Stimulated activated naive CD8-positive, alpha-beta T cell treated with anti-CD3 and anti-CD28 coated beads, Interleukin-15, Interleukin-2, amounts not matched to agents 100 U/mL and 50 U/mL, for 24 hours (primary cell): Measurements from ENCODE around the gene SAFB2.

ENCODE experiments used
- ATAC-seq: fragments of 150-1000 bp; cut with Tn5 transposase; one replicate; pipeline ENCODE4 v1.10.0; 2021
- DNase-seq: peaks from one replicate; pipeline ENCODE4 v3.0.0; 2021

SAFB2 gene

GRCh38 chr19:5607318-5608275, 15.0 kb downstream of the SAFB2 start:
- DNase-seq (no peak), ATAC-seq (no peak)

DNA sequence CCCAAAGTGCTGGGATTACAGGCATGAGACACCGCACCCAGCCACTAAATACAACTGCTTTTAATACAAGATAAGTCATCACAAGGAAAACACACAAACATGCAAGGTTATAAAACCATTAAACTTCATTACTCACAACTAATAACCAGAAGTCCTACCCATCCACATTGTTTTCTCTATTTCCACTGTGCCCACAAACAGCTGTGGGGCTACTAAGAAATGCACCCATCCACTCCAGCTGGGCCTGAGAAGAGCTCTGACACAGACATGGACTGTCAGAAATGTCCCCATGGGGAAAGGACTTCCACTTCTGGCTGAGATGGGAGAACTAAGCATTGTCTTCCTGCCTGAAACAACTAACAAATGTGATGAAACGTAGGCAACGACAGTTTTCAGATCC, 17.2 kb downstream of the SAFB2 start:
- no peak for ATAC-seq
- no peak for DNase-seq

DNA sequence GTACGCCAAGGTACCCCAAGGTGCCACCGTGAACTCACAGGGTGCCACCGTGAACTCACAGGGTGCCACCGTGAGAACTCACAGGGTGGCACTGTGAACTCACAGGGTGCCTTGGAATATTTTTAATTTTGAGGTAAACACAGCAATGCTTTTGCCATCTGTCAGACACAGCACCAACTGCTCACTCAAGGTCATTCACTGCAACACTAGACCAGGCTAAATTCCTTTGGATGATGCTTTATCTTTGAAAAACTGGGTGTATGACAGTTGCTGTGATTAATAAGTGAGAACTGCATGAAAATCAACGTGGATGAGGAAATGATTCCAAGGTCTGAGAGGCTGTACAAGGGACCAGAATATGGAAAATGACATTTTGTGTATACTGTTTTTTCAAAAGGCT, 18.9 kb downstream of the SAFB2 start:
- DNase-seq (no peak), ATAC-seq (no peak)

- ATAC-seq (no peak), DNase-seq (no peak)
Observed at GRCh38 chr19:5600797-5601196, 21.8 kb downstream of the SAFB2 start.

DNA sequence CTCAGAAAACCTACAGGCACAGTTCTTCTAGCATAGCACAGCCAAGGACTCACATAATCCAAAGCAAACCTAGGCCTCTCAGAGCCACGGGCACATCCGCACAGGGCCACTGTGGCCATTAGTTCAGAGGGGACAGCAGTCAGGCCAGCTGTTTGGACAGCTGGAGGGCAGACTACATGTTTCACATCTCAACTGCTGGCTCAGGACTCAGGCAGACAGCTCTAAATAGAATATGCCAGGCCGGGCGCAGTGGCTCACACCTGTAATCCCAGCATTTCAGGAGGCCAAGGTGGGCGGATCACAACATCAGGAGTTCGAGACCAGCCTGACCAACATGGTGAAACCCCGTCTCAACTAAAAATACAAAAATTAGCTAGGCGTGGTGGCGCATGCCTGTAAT, 26.8 kb downstream of the SAFB2 start:
- no peak for ATAC-seq
- no peak for DNase-seq

GRCh38 chr19:5595129-5595528, 27.4 kb downstream of the SAFB2 start:
- DNase-seq (no peak), ATAC-seq (no peak)

GRCh38 chr19:5594521-5594950, 28.0 kb downstream of the SAFB2 start:
- no peak for DNase-seq
- peak; percentile 11 for ATAC-seq

GRCh38 chr19:5593343-5594255, 29.0 kb downstream of the SAFB2 start:
- DNase-seq (no peak), ATAC-seq (no peak)

DNA sequence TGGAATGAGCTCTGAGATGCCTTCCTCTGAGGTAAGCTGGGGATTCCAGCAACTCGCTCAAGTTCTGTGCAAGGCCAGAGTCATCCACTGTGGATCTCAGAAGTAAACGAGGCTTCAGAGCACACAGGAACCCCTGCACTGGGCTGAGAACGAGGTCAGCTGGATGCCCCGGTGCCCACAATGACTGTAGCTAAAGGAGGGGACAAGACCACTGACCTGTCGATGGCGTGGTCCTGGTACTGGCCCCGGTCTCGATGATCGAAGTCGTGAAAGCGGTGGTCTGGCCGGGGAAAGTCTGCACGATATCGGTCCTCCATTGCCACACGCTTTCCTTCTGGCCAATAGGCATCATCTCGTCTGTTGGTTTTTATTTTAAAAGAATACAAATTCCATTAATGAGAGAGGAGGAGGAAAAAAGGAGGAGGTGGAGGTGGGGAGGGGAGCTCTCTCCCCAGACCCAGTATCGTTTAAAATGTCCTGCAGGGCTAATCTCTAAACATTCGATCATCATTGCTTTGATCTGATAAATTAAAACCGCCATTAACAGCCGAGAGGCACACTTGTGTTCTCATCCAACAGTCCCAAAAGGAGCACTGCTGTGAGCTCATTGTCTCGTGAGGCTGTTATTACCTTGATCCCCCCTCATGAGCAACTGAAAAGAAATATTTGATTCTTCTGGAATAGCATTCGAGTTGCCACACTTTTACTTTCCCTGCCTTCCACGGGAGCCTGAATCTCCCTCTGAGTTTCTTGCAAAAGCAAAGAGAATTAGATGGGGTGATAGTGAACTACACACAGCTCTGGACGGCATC, 29.8 kb downstream of the SAFB2 start:
- no peak for ATAC-seq
- DNase-seq: no peak

DNA sequence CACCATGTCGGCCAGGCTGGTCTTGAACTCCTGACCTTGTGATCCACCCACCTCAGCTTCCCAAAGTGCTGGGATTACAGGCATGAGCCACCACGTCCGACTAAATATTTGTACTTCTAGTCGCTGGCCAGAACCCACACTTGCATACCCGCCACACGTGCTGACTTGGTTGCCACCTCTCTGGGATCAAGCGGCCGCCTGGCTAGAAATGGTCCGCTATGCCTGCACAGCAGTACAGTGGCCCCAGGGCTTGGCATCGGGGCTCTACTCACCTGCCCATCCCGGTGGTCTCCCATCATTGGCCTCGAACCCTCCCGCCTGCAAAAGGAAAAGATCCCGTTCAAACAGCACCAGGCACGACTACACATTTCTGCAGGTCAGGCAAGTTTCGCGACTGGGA, 31.1 kb downstream of the SAFB2 start:
- DNase-seq: no peak
- no peak for ATAC-seq

GRCh38 chr19:5590865-5591154, 31.8 kb downstream of the SAFB2 start:
- DNase-seq (no peak), ATAC-seq (no peak)

DNA sequence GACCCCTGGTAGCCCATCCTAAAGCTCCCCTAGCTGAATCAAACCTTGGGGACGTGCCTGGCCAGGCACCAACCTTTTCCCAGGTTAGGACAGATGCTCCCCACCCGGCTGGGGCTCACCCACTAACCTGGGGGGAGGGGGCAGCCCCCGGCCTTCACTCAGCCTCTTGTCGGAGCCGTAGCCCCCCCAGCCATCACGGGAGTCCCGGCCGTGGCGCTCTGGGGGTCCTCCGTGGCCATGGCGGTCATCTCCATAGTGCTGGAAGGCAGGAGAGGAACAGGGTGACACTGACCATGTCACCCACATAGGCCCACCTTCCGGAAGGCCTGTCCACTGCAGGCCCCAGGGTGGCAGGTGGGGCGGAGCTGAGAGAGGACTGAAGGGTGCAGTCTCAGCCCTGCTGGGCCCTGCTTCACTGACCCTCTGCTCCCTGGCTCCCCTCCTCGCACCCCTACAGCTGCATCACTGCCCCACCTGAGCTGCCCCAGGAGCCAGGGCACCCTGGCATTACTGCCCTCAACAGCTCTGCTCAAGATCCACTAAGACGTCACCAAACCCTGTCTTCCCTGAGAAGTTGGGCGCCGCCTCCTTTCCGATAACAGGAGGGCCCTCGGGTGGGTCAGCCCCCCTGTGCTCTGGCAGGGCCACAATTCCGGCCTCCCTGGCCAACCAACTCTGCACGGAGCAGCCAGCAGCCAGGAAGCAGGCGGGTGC, 32.3 kb downstream of the SAFB2 start:
- ATAC-seq: no peak
- DNase-seq: no peak

GRCh38 chr19:5588906-5589676, 33.5 kb downstream of the SAFB2 start:
- DNase-seq: no peak
- no peak for ATAC-seq

GRCh38 chr19:5588441-5588840, 34.1 kb downstream of the SAFB2 start:
- ATAC-seq (no peak), DNase-seq (no peak)

DNA sequence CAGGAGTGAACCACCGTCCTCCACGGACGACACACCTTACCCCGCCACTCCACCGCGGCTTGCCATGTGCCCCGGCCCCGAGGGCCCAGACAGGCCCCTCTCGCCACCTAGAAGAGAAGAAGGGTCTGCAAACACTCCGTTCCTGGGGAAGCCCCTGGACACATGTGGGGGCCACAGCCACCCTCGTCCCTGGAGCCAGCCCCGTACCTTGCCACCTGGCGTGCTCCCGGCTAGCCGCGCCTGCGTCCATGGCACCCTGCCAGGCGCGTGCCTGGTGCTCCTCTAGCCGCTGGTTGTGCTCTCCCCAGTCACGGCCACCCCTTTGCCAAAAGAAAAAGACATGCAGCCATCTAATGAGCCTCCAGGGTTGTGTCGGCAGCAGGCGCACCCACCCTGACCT, 34.9 kb downstream of the SAFB2 start:
- ATAC-seq (no peak), DNase-seq (no peak)

DNA sequence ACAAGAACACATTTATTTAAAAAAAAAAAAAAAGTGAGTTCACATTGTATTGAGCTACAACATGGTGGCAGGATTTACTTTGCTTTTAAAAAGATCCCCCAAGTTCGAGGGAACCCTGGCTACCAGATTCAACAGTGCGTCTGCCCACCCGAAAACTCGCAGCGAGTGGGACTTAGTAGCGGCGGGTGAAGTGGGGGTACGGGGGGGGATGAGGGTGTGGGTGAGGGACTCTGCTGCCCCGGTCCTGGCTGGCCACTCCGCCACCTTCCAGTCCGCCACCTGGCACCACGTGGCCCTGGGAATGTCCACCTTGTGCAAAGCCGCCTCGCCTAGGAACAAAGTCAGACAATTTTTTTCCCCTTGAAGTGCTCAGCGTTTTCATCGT, 35.5 kb downstream of the SAFB2 start:
- ATAC-seq: no peak
- no peak for DNase-seq

- DNase-seq: peak; percentile 10
- ATAC-seq: no peak
Observed at GRCh38 chr19:5586300-5587070, 36.1 kb downstream of the SAFB2 start.

DNA sequence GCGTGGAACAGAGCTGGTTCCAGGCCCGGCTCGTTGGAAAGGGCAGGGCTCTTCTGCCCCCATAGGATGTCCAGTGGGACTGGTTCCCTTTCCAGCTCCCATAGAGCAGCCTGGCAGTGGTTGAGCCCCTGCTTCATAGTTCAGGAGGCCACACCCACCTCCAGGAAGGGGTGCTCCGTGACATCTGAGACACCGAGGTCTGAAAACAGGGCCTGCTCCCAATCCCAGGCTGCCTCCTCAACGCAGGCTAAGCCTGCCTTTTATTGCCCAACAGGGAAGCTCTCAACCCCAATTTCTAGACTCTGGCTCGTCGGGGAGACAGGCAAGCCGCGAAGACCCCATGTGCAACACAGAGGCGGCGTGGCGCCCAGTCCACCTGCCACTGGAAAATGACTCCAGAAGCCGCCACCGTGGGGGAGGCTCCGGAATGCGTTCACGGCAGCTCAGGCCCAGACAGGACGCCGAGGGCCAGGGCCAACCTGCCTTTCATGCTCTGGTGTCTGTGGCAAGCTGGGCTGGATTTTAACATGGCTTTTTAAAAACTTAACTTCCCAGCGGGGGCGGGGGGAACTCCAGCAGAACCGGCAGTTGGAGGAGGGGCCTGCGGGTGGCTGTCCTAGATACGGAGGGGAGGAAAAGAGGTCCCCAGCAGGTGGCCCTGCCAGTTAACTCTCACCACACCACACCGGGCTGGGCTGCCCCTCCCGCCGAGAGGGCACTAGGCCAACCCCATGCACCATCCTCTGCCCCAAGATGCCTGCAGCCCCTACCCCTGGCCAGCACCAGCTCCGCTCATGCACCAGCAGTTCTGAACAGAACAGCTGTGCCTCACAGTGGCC, 36.9 kb downstream of the SAFB2 start:
- peak; percentile 52 for ATAC-seq
- peak; percentile 64 for DNase-seq

GRCh38 chr19:5580161-5580571, 42.4 kb downstream of the SAFB2 start:
- DNase-seq: no peak
- ATAC-seq: no peak
